ENCODE measurements around the gene GATA6.
"Not testable (repeated sequence)": the region's sequence is repeated elsewhere in the genome, so short reads cannot be mapped to it uniquely, and the experiment has no call there.

Gene GATA6

GRCh38 chr18:22193466-22193865 is 24.1 kb downstream of the GATA6 start:
- H3K79me2 ChIP-seq (ENCODE audit: insufficient read depth, low read length), result no peaks in the 10 kb centered on the region
- H3K27me3 ChIP-seq (ENCODE audit: insufficient read depth, low read length, poor library complexity), result peaks cover 13% of the 10 kb centered on the region
- H2AFZ ChIP-seq (ENCODE audit: low read depth, low read length), result no peak overlapping the region
- no peak overlapping the region for H3K9ac ChIP-seq (ENCODE audit: low read depth, low read length)
- H3K4me1 ChIP-seq (ENCODE audit: insufficient read depth, low read length), result no peaks in the 10 kb centered on the region
- TF ChIP-seq CTCF (IDR thresholded peaks at IDR 0.05; ENCODE audit: borderline replicate concordance, extremely low read depth, low read length, poor library complexity, severe bottlenecking) (no peak), EZH2 (IDR thresholded peaks at IDR 0.05; ENCODE audit: borderline replicate concordance, low read depth, low read length, severe bottlenecking) (no peak)
- no peak for ATAC-seq (ENCODE audit: insufficient read depth, low read depth)
- H3K9me3 ChIP-seq (ENCODE audit: insufficient read depth, low read length, severe bottlenecking), result no peaks in the 10 kb centered on the region
- no peaks in the 10 kb centered on the region for H3K36me3 ChIP-seq (ENCODE audit: insufficient read depth, low read length)
- no peak overlapping the region for H3K27ac ChIP-seq (ENCODE audit: low read length)
- H3K4me3 ChIP-seq (ENCODE audit: low read depth in 1 of 2, low read length in 2 of 2), result no peak overlapping the region
- no peaks in the 10 kb centered on the region for H4K20me1 ChIP-seq (ENCODE audit: insufficient read depth, low read length)
- DNase-seq, result no peak
- H3K4me2 ChIP-seq (ENCODE audit: insufficient read depth, low read length), result no peak overlapping the region

DNA sequence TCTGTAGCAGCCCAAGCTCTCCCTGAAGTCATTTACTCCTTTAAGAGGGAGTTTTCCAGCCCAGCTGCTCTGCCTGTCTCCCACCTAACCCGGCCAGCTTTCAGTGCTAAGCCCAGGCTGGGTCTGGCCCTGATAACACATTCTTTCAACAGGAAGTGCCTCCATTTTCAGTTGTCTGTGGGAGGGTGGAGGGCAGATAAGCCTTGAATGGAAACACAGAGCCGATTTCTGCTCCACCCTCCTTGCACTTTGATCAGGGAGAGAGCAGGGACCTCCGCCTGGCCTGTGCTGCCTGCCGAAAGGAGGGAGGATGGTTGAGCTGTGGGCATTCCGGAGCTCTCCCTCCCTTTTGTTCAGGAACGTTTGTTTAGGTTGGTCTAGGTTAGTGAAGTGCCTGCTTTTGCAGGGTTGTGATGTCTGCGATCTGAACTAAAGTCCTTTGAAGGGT is 24.8 kb downstream of the GATA6 start:
- Histone ChIP-seq H3K27ac (ENCODE audit: low read length) (no peak overlapping the region), H4K20me1 (ENCODE audit: insufficient read depth, low read length) (no peaks in the 10 kb centered on the region), H2AFZ (ENCODE audit: low read depth, low read length) (peak overlapping the region; percentile 31; the same call in 1 of the 2 replicates), H3K36me3 (ENCODE audit: insufficient read depth, low read length) (no peaks in the 10 kb centered on the region), H3K79me2 (ENCODE audit: insufficient read depth, low read length) (no peaks in the 10 kb centered on the region), H3K4me3 (ENCODE audit: low read depth in 1 of 2, low read length in 2 of 2) (no peak overlapping the region), H3K4me1 (ENCODE audit: insufficient read depth, low read length) (no peaks in the 10 kb centered on the region), H3K4me2 (ENCODE audit: insufficient read depth, low read length) (no peak overlapping the region), H3K9ac (ENCODE audit: low read depth, low read length) (no peak overlapping the region), H3K9me3 (ENCODE audit: insufficient read depth, low read length, severe bottlenecking) (no peaks in the 10 kb centered on the region), H3K27me3 (ENCODE audit: insufficient read depth, low read length, poor library complexity) (peaks cover 14% of the 10 kb centered on the region)
- TF ChIP-seq EZH2 (IDR thresholded peaks at IDR 0.05; ENCODE audit: borderline replicate concordance, low read depth, low read length, severe bottlenecking) (no peak), CTCF (IDR thresholded peaks at IDR 0.05; ENCODE audit: borderline replicate concordance, extremely low read depth, low read length, poor library complexity, severe bottlenecking) (no peak)
- DNase-seq, result no peak
- ATAC-seq (ENCODE audit: insufficient read depth, low read depth), result no peak

GRCh38 chr18:22195052-22195451 is 25.7 kb downstream of the GATA6 start:
- Histone ChIP-seq H3K36me3 (ENCODE audit: insufficient read depth, low read length) (no peaks in the 10 kb centered on the region), H3K4me1 (ENCODE audit: insufficient read depth, low read length) (no peaks in the 10 kb centered on the region), H3K9me3 (ENCODE audit: insufficient read depth, low read length, severe bottlenecking) (no peaks in the 10 kb centered on the region), H3K9ac (ENCODE audit: low read depth, low read length) (no peak overlapping the region), H3K27me3 (ENCODE audit: insufficient read depth, low read length, poor library complexity) (peaks cover 14% of the 10 kb centered on the region), H3K27ac (ENCODE audit: low read length) (no peak overlapping the region), H4K20me1 (ENCODE audit: insufficient read depth, low read length) (no peaks in the 10 kb centered on the region), H3K79me2 (ENCODE audit: insufficient read depth, low read length) (no peaks in the 10 kb centered on the region), H2AFZ (ENCODE audit: low read depth, low read length) (no peak overlapping the region), H3K4me2 (ENCODE audit: insufficient read depth, low read length) (no peak overlapping the region), H3K4me3 (ENCODE audit: low read depth in 1 of 2, low read length in 2 of 2) (no peak overlapping the region)
- DNase-seq, result no peak
- ATAC-seq (ENCODE audit: insufficient read depth, low read depth), result no peak
- no peak for TF ChIP-seq EZH2 (IDR thresholded peaks at IDR 0.05; ENCODE audit: borderline replicate concordance, low read depth, low read length, severe bottlenecking)
- TF ChIP-seq CTCF (IDR thresholded peaks at IDR 0.05; ENCODE audit: borderline replicate concordance, extremely low read depth, low read length, poor library complexity, severe bottlenecking), result no peak

DNA sequence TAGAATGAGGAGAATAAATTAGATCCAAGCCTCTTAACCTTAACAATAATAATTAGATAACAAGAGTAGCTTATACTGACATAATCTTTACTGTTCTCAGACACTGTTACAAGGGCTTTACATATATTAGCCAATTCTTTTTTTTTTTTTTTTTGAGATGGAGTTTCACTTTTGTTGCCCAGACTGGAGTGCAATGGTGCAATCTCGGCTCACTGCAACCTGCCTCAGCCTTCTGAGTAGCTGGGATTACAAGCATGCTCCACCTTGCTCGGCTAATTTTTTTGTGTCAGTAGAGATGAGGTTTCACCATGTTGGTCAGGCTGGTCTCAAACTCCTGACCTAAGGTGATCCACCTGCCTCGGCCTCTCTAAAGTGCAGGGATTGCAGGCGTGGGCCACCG is 27.6 kb downstream of the GATA6 start:
- not testable (repeated sequence) for H3K9ac ChIP-seq (ENCODE audit: low read depth, low read length); DNase-seq; H2AFZ ChIP-seq (ENCODE audit: low read depth, low read length); H3K36me3 ChIP-seq (ENCODE audit: insufficient read depth, low read length); H4K20me1 ChIP-seq (ENCODE audit: insufficient read depth, low read length); H3K4me1 ChIP-seq (ENCODE audit: insufficient read depth, low read length); H3K79me2 ChIP-seq (ENCODE audit: insufficient read depth, low read length); H3K27ac ChIP-seq (ENCODE audit: low read length); H3K9me3 ChIP-seq (ENCODE audit: insufficient read depth, low read length, severe bottlenecking); ATAC-seq (ENCODE audit: insufficient read depth, low read depth); H3K4me3 ChIP-seq (ENCODE audit: low read depth in 1 of 2, low read length in 2 of 2); H3K4me2 ChIP-seq (ENCODE audit: insufficient read depth, low read length)
- peaks cover 14% of the 10 kb centered on the region for H3K27me3 ChIP-seq (ENCODE audit: insufficient read depth, low read length, poor library complexity)
